HG02678 (cell line): ENCODE results near the gene IGF2.

Source experiments
- ATAC-seq: cut with Tn5 transposase; IDR thresholded peaks from one replicate; pipeline ENCODE4 v1.9.1; 2021; ENCODE audit warnings: mild to moderate bottlenecking, moderate library complexity; ENCODE audit not compliant: unreplicated experiment

Gene IGF2

DNA sequence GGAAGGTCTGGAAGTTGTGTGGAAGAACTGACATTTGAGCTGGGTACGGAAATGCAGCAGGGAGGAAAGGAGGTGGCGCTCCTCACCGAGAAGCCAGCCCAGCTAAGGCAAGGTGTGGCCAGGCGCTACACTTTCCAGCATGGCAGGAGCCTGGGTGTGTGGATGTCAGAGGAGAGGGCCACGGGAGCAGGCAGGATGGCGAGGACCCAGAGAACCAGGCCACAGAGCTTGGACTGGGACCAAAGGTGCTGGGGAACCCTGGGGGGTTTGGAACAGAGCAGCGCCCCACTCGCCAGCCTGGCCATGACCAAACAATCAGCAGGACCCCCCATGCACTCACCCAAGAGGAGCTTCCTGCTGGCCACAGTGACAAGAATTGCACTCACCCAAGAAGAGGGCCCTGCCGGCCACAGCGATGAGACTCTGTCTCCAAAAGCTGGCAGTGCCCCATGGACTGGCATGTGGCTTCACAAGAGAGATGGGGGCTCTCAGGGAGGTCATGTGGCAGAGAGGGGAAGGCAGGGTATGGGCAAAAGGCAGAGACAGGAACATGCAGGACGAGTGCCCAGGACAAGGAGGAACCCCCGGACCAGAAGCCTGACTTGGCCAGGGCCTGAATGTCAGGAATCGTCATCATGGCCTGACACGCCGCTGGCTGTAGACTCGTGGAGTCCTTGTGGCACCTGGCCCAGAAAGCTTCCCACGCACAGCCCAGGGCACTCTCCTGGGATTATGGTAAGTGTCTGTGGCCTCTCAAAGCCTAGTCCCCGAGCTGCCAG, 45.4 kb downstream of the IGF2 start:
- ATAC-seq, result no peak

- ATAC-seq, result no peak
Observed at GRCh38 chr11:2092956-2093412, 46.2 kb downstream of the IGF2 start.

DNA sequence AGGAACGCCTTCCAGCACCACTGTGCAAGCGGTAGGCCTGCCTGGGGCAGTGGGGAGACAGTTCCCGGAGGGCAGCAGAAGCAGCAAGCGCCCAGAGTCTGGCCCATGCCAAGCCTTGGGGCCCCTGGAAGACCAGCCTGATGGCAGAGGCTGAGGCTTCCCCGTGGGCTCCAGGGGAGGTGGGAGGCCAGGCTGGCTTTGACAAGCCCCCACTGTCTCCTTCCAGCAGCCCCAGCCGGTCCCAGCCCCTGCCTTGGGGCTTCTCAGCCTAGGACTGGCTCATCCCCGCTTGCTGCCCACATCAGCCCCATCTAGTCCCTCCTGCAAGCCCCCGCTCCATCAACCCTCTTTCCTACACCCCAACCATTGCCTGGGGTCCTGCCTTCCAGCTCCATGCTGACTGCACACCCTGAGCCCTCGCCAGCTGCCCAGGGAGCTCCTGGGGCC, 46.7 kb downstream of the IGF2 start:
- ATAC-seq, result no peak

DNA sequence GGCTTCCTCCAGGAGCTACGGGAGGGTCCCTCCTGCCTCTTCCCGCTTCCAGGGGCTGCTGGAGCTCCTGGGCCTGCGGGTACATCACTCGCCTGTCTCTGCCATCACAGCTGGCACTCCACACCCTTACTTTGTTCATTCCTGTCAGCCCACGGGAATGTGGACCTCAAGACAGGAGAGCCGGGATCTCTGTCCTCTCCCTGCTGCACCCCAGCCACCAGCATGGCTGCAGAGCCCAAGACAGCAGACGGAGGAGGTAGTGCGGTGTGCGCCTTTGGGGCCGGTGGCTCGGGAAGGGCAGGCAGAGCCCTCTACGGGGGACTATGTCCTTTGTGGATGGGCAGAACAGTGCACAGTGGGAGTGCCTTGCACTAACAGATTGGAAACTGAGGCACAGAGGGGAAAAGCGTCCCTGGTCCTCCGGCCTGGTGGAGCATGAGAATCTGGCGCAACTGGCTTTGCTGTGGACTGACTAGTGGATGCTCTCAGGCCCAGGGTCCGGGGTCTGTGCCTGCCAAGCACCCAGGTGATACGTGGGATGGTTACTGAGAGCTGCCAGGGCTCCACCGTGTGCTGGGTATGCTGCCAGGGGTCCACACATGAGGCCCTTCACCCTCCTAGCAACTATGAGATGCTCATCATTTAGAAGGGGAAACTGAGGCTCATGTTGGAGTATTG, 47.3 kb downstream of the IGF2 start:
- ATAC-seq, result no peak

DNA sequence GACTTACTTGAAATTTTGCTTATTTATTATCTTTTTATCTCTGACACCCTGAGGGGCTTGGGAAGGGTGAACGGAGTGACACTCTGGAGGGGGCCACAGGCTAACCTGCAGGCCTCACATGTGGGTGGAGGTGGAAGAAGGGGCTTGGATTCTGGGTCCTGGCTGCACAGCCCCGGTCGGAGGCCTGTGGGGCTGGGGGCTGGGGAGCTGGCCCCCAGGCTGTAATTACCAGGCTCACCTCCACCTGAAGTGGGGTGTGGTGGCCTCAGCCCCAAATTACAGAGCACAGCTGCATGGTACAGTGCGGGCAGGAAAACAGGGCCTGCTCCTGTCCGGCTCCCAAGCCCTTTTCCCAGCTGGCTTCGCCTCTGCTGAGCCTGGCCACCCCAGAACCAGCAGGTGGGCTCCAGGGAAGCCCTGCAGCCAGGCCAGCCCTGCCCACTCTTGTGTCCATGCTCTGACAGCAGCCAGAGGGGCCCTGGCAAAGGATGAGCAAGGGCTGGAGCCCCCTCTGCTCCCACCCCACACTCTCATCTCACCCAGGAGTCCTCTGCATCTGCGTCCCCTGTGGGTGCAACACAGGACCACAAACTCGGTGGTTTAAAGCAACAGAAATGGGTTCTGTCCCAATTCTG, 48.0 kb downstream of the IGF2 start:
- ATAC-seq, result no peak

GRCh38 chr11:2090172-2091111, 48.7 kb downstream of the IGF2 start:
- ATAC-seq, result no peak

DNA sequence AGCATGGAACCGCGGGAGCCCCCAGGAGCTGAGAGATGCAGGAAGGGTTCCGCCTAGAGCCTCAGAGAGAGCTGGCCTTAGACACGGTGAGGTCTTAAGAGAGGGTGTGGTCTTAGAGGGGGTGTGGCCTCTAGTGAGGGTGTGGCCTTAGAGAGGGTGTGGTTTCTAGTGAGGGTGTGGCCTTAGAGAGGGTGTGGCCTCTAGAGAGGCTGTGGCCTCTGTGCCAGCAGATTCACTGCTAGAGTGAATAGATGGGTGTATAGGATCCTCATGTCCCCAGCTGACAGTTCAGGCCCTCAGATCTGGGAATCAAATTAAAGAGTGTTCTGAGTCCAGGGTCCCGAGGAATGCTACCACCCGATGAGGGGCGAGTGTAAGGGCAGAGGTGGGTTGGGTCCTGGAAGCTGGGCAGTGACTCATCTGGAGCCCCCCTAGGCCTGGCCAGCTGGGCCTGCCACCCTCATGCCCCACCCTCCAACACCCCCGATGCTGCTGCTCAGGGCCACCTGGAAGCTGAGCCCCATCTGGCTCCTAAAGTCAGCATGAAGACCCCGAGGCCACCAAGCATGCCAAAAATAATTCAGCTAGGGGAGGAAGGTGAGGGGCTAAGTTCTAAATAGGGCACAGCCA, 49.5 kb downstream of the IGF2 start:
- no peak for ATAC-seq

GRCh38 chr11:2088746-2089535, 50.2 kb downstream of the IGF2 start:
- ATAC-seq, result no peak

DNA sequence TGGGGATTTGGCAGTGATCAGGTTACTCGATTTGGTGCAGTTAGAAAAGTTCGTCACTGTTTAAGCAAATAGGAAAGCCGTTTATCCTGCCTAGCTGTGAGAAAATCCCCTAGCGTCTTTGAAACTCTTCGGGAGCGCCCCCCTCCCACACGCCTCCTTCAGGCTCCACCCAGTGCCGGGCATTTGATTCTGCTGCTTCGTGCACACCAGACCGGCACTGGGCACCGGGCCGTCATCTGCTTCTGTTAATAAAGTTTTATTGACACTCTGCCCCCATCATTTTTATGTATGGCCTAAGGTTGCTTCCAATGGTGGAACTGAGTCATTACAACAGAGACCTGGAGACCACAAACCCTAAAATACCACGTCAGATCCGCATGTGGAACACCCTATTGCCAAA, 50.9 kb downstream of the IGF2 start:
- no peak for ATAC-seq

DNA sequence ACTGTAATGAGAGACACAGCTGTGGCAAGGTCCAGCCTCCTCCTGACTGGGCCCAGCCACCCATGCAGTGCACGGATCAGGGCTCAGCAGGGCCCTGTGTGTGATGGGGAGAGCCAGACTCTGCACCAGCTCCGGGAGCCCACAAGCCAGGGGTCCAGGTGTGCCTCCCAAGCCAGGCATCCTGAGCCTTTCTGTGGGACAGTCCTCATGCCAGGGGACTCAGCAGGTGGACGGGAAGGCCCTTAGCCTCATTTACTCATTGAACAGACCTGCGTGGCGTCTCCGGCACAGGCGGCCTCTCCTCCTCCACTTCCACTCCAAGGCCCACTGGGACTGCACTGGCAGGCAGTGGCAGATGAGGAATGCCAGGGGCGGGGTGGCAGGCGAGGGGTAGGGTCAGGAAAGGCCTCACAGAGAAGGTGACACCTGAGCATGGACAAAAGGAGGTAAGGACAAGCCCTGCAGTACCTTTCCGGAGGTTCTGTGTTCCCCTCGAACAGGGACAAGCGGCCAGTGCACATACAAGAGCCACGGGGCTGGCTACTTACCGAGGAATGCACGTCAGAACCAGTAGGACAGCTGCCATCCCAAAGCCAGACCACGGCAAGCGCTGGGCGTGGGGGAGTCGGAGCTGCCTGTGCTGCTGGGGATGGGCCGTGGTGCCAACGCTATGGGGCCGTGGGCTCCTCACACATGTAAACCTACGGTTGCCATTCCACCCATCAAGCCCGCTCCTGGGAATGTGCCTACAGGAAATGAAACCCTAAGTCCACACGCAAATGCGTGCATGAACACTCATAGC, 52.7 kb downstream of the IGF2 start:
- ATAC-seq, result no peak

DNA sequence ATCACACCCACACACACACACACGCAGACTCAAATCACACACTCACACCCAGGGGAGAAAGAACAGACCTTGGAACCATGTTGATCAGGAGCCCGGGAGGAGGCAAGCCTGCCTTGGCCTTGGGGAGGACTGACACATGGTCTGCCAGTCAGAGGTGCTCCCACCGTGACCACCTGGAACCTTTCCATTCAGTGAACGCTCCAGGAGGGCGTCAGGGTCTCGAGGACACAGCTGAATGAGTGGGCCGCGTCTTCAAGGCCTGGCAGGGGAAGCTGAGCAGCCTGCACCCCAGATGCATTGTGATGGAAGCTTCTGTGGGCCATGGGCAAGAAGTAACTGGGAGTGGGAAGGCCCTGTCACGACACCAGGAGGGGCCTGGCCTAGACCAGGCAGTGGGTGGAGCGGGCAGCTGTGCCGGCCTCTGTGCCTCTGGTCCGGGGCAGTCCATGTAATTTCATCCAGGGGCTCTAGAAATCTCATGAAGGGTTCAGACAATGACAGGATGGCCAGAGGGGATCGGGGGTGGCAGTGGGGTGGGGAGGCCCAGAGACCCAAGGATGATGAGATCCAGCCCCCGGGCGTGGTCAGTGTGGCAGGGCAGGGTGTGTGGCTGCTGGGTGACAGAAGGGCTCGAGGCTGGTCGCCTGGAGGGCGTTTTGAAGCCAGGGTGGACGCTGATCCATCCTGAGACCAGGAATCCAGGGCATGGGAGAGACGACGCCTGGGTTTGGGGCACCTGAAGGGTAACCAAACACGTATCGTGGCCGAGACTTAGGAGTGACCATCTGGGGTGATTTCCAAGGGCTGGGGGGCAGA, 53.7 kb downstream of the IGF2 start:
- ATAC-seq, result no peak

DNA sequence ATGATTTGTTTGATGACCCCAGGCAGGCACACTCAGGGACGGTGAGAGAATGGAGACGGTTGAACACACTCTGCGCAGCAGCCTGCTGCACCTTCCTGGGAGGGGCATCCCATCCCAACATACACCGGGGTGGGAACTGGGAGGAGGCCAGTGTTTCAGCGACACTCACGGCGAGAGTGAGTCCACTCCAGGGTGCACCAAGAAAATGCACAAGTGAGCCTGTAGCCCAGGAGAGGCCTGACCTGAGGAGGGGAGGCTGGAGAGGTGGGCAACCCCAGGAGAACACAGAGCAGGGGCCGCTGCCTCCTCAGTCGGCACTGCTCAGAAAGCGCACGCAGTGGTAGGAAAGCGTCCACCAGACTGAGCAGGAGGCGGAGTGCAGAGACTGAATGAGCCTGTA, 54.5 kb downstream of the IGF2 start:
- no peak for ATAC-seq
